ENCODE data around the gene BBOX1. TPM values are rescaled to one million over a fixed set of nuclear protein-coding genes. Genes with fewer than 3 reads are reported as not detected.

Gene BBOX1
- total RNA-seq, 1 experiment from 2014 or later = not detected

DNA sequence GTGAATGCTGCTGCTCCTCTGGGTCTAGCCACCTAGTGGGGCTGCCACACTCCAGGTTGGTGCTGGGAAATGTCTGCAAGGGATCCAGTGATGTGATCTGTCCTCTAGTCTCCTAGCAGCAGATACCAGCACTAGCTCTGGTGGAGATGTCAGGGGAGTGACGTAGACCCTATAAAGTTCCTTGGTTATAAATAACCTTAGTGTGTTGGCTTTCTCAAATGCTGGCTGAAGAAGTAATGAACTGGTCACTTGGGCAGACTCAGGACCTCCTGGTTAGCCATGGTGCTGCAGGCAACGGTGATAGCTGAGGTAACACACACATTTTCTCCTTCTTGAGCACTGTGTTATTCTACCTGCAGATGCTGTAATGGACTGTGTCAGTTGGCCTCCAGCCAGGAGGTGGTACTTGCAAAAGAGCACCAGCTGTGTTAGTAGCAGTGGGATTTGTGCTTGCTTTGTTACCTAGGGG, 35.5 kb downstream of the BBOX1 start:
- H3K4me3 ChIP-seq (ENCODE audit: low read depth in 2 of 2, low read length in 2 of 2) = no peak overlapping the region
- H3K36me3 ChIP-seq (ENCODE audit: control insufficient read depth, insufficient read depth, low read length) = no peaks in the 10 kb centered on the region
- CTCF ChIA-PET = interaction anchor here (0.6 kb wide), 1 partner anchor 247 kb away, joined by 6 read pairs; no protein-coding TSS in a partner anchor
- POLR2A ChIA-PET = interaction anchor here (0.7 kb wide), 1 partner anchor 982 kb away, joined by 3 read pairs; no protein-coding TSS in a partner anchor
- ATAC-seq (no peak), DNase-seq (ENCODE audit: low read depth, low spot score) (no peak)
- intact Hi-C loops (cut with micrococcal nuclease; ENCODE audit: unreplicated experiment) (no loop called here), in situ Hi-C loops (cut with HindIII; ENCODE audit: low pct_unique_long_range_greater_than_20kb, low sequenced_read_pairs) (no loop called here)
- no TSS peak for BruUV-seq (replicated peaks)
- no peaks in the 10 kb centered on the region for H3K27me3 ChIP-seq (ENCODE audit: control insufficient read depth, insufficient read depth, low read length)
- no peak overlapping the region for H3K27ac ChIP-seq (ENCODE audit: low read length)
- TF ChIP-seq TCF7L2 (IDR thresholded peaks at IDR 0.05; ENCODE audit: low read depth, low read length) (no peak), POLR2AphosphoS5 (IDR thresholded peaks at IDR 0.05; ENCODE audit: low read depth, low read length) (no peak), SIN3A (IDR thresholded peaks at IDR 0.05; ENCODE audit: borderline replicate concordance, insufficient read depth, low read depth, low read length) (no peak)
- TF ChIP-seq, protein P1, sequence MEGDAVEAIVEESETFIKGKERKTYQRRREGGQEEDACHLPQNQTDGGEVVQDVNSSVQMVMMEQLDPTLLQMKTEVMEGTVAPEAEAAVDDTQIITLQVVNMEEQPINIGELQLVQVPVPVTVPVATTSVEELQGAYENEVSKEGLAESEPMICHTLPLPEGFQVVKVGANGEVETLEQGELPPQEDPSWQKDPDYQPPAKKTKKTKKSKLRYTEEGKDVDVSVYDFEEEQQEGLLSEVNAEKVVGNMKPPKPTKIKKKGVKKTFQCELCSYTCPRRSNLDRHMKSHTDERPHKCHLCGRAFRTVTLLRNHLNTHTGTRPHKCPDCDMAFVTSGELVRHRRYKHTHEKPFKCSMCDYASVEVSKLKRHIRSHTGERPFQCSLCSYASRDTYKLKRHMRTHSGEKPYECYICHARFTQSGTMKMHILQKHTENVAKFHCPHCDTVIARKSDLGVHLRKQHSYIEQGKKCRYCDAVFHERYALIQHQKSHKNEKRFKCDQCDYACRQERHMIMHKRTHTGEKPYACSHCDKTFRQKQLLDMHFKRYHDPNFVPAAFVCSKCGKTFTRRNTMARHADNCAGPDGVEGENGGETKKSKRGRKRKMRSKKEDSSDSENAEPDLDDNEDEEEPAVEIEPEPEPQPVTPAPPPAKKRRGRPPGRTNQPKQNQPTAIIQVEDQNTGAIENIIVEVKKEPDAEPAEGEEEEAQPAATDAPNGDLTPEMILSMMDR (IDR thresholded peaks at IDR 0.05) = no peak
- TF ChIP-seq, protein P2, sequence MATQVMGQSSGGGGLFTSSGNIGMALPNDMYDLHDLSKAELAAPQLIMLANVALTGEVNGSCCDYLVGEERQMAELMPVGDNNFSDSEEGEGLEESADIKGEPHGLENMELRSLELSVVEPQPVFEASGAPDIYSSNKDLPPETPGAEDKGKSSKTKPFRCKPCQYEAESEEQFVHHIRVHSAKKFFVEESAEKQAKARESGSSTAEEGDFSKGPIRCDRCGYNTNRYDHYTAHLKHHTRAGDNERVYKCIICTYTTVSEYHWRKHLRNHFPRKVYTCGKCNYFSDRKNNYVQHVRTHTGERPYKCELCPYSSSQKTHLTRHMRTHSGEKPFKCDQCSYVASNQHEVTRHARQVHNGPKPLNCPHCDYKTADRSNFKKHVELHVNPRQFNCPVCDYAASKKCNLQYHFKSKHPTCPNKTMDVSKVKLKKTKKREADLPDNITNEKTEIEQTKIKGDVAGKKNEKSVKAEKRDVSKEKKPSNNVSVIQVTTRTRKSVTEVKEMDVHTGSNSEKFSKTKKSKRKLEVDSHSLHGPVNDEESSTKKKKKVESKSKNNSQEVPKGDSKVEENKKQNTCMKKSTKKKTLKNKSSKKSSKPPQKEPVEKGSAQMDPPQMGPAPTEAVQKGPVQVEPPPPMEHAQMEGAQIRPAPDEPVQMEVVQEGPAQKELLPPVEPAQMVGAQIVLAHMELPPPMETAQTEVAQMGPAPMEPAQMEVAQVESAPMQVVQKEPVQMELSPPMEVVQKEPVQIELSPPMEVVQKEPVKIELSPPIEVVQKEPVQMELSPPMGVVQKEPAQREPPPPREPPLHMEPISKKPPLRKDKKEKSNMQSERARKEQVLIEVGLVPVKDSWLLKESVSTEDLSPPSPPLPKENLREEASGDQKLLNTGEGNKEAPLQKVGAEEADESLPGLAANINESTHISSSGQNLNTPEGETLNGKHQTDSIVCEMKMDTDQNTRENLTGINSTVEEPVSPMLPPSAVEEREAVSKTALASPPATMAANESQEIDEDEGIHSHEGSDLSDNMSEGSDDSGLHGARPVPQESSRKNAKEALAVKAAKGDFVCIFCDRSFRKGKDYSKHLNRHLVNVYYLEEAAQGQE (IDR thresholded peaks at IDR 0.05; ENCODE audit: insufficient read depth in 1 of 2, low read depth in 2 of 2, low read length in 1 of 2) = no peak
- H3K9me3 ChIP-seq (ENCODE audit: control insufficient read depth, insufficient read depth, low read depth, low read length) = no peaks in the 10 kb centered on the region
- H3K4me1 ChIP-seq (ENCODE audit: control insufficient read depth, insufficient read depth, low read length) = no peaks in the 10 kb centered on the region

DNA sequence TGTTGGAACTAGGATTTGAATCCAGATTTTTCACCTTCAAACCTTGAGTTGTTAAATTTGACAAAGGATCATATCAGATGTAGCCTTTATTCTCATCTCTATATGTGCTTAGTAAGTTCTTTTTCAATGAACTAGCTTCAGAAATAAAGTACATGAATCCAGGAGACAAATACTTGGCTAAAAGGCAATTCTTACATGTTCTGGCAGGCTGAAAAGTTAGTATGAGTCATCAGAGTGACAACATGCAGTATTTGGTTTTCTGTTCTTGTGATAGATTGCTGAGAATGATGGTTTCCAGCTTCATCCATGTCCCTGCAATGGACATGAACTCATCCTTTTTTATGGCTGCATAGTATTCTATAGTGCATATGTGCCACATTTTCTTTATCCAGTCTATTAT, 40.4 kb downstream of the BBOX1 start:
- TF ChIP-seq, protein P2 (IDR thresholded peaks at IDR 0.05; ENCODE audit: insufficient read depth in 1 of 2, low read depth in 2 of 2, low read length in 1 of 2) = no peak
- TF ChIP-seq TCF7L2 (IDR thresholded peaks at IDR 0.05; ENCODE audit: low read depth, low read length) = no peak
- TF ChIP-seq POLR2AphosphoS5 (IDR thresholded peaks at IDR 0.05; ENCODE audit: low read depth, low read length) = no peak
- TF ChIP-seq SIN3A (IDR thresholded peaks at IDR 0.05; ENCODE audit: borderline replicate concordance, insufficient read depth, low read depth, low read length) = no peak
- TF ChIP-seq, protein P1 (IDR thresholded peaks at IDR 0.05) = no peak
- Histone ChIP-seq H3K4me3 (ENCODE audit: low read depth in 2 of 2, low read length in 2 of 2) (no peak overlapping the region), H3K4me1 (ENCODE audit: control insufficient read depth, insufficient read depth, low read length) (no peaks in the 10 kb centered on the region), H3K27ac (ENCODE audit: low read length) (no peak overlapping the region), H3K9me3 (ENCODE audit: control insufficient read depth, insufficient read depth, low read depth, low read length) (no peaks in the 10 kb centered on the region), H3K36me3 (ENCODE audit: control insufficient read depth, insufficient read depth, low read length) (no peaks in the 10 kb centered on the region), H3K27me3 (ENCODE audit: control insufficient read depth, insufficient read depth, low read length) (no peaks in the 10 kb centered on the region)
- intact Hi-C loops (cut with micrococcal nuclease; ENCODE audit: unreplicated experiment) (no loop called here), in situ Hi-C loops (cut with HindIII; ENCODE audit: low pct_unique_long_range_greater_than_20kb, low sequenced_read_pairs) (no loop called here)
- ATAC-seq (no peak), DNase-seq (ENCODE audit: low read depth, low spot score) (no peak)
- no TSS peak for BruUV-seq (replicated peaks)
- ChIA-PET CTCF (no interaction called here), POLR2A (no interaction called here)
